ENCODE measurements around the gene STAB2.

Gene STAB2

GRCh38 chr12:103667125-103667524, 80.1 kb downstream of the STAB2 start:
- Histone ChIP-seq H3K4me2 (no peak overlapping the region), H3K4me1 (ENCODE audit: low read depth, poor library complexity, severe bottlenecking) (no peaks in the 10 kb centered on the region), H3K36me3 (ENCODE audit: insufficient read depth) (no peaks in the 10 kb centered on the region), H2AFZ (ENCODE audit: low read depth) (no peak overlapping the region), H3K79me2 (ENCODE audit: insufficient read depth, low read depth) (no peaks in the 10 kb centered on the region), H4K20me1 (ENCODE audit: insufficient read depth) (no peaks in the 10 kb centered on the region), H3K9ac (no peak overlapping the region), H3K27ac (no peak overlapping the region), H3K27me3 (ENCODE audit: insufficient read depth, low read depth) (no peaks in the 10 kb centered on the region), H3K4me3 (IDR thresholded peaks at IDR 0.05; ENCODE audit: insufficient read depth, low read depth, low read length) (no peak overlapping the region)
- TF ChIP-seq CTCF (conservative IDR thresholded peaks at IDR 0.05; ENCODE audit: low read depth, low read length), result no peak

DNA sequence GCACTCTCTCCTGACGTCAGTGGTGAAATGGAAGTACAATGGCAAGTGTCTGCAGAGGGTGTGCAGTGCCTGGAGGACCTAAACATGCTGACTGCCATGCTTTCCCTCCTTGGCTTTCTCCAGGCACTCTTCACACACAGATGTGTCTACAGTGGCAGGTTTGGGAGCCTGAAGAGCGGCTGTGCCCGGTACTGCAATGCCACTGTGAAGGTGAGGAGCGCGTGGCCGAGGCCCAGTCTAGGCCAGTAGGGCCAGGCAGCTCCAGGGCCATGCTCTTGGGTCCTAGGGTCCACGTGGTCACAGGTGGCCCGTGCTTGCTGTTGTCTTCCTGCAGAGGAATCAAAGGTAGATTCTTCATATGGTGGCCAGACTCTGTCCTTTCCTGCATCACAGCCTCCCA, 81.4 kb downstream of the STAB2 start:
- H3K27ac ChIP-seq, result no peak overlapping the region
- no peak overlapping the region for H2AFZ ChIP-seq (ENCODE audit: low read depth)
- no peak for TF ChIP-seq CTCF (conservative IDR thresholded peaks at IDR 0.05; ENCODE audit: low read depth, low read length)
- no peak overlapping the region for H3K4me2 ChIP-seq
- H3K36me3 ChIP-seq (ENCODE audit: insufficient read depth), result no peaks in the 10 kb centered on the region
- H3K27me3 ChIP-seq (ENCODE audit: insufficient read depth, low read depth), result no peaks in the 10 kb centered on the region
- no peaks in the 10 kb centered on the region for H3K79me2 ChIP-seq (ENCODE audit: insufficient read depth, low read depth)
- H4K20me1 ChIP-seq (ENCODE audit: insufficient read depth), result no peaks in the 10 kb centered on the region
- no peak overlapping the region for H3K9ac ChIP-seq
- no peaks in the 10 kb centered on the region for H3K4me1 ChIP-seq (ENCODE audit: low read depth, poor library complexity, severe bottlenecking)
- H3K4me3 ChIP-seq (IDR thresholded peaks at IDR 0.05; ENCODE audit: insufficient read depth, low read depth, low read length), result no peak overlapping the region

DNA sequence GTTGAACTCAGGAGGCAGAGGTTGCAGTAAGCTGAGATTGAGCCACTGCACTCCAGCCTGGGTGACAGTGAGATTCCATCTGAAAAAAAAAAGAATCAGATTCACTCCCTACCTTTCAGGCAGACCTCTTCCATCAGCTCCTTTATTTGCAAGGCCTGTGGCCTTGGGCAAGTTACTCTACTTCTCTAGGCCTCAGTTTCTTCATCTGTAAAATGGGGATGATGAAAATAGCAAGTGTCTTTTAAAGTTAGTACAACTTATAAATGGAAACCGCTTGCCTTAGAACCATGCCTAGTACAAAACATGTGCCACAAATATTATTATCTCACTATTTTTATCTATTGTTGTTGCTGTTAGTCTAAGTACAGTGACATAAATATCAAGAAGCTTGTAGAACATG, 84.3 kb downstream of the STAB2 start:
- no peak for TF ChIP-seq CTCF (conservative IDR thresholded peaks at IDR 0.05; ENCODE audit: low read depth, low read length)
- Histone ChIP-seq H4K20me1 (ENCODE audit: insufficient read depth) (no peaks in the 10 kb centered on the region), H3K79me2 (ENCODE audit: insufficient read depth, low read depth) (no peaks in the 10 kb centered on the region), H3K4me3 (IDR thresholded peaks at IDR 0.05; ENCODE audit: insufficient read depth, low read depth, low read length) (no peak overlapping the region), H3K4me2 (no peak overlapping the region), H3K9ac (no peak overlapping the region), H3K36me3 (ENCODE audit: insufficient read depth) (no peaks in the 10 kb centered on the region), H3K27me3 (ENCODE audit: insufficient read depth, low read depth) (no peaks in the 10 kb centered on the region), H2AFZ (ENCODE audit: low read depth) (no peak overlapping the region), H3K4me1 (ENCODE audit: low read depth, poor library complexity, severe bottlenecking) (no peaks in the 10 kb centered on the region), H3K27ac (no peak overlapping the region)

GRCh38 chr12:103672401-103673119, 85.5 kb downstream of the STAB2 start:
- no peak overlapping the region for H2AFZ ChIP-seq (ENCODE audit: low read depth)
- H3K36me3 ChIP-seq (ENCODE audit: insufficient read depth), result no peaks in the 10 kb centered on the region
- no peak overlapping the region for H3K4me3 ChIP-seq (IDR thresholded peaks at IDR 0.05; ENCODE audit: insufficient read depth, low read depth, low read length)
- H3K27me3 ChIP-seq (ENCODE audit: insufficient read depth, low read depth), result no peaks in the 10 kb centered on the region
- no peak overlapping the region for H3K9ac ChIP-seq
- H3K79me2 ChIP-seq (ENCODE audit: insufficient read depth, low read depth), result no peaks in the 10 kb centered on the region
- no peaks in the 10 kb centered on the region for H4K20me1 ChIP-seq (ENCODE audit: insufficient read depth)
- TF ChIP-seq CTCF (conservative IDR thresholded peaks at IDR 0.05; ENCODE audit: low read depth, low read length), result no peak
- H3K4me1 ChIP-seq (ENCODE audit: low read depth, poor library complexity, severe bottlenecking), result no peaks in the 10 kb centered on the region
- H3K27ac ChIP-seq, result no peak overlapping the region
- H3K4me2 ChIP-seq, result no peak overlapping the region

Measured in KMS-11 (cell line).